CD4-positive, alpha-beta T cell treated with Interleukin-10 for 1 hour (primary cell): ENCODE data around the gene AFTPH.

Source experiments
- DNase-seq: peaks from one replicate; pipeline ENCODE4 v3.0.0-alpha.2; 2020

The AFTPH gene

DNA sequence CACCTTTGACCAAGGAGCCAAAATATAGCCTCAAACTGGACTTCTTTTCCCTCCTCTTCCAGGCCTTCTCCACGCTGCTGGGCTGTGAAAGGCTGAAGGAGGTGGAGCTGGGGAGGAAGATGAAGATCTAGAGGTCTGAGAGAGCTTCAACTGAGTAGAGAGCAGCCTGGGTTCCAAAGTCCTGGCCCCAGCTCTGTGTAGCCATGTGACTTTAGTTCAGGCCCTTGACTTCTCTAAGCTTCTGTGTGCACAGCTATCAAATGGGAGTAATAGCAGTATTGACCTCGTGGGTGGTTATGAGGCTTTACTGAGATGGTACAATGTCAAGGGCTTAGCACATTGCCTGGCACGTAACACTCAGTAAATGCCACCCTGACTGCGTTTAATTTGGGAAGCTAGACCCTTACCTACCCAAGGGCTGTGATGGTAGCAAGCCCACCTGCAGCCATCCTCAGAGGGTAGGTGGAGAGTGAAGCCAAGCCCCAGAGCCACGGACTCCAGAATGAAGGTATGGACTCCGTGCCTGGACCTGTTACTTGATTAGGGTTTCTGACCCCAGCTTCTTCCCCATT is 91.2 kb downstream of the AFTPH start:
- no peak for DNase-seq

- no peak for DNase-seq
Observed at GRCh38 chr2:64615844-64616536, 91.9 kb downstream of the AFTPH start.

- DNase-seq: no peak
Observed at GRCh38 chr2:64617631-64618151, 93.6 kb downstream of the AFTPH start.

- DNase-seq: no peak
Observed at GRCh38 chr2:64620661-64621060, 96.5 kb downstream of the AFTPH start.

DNA sequence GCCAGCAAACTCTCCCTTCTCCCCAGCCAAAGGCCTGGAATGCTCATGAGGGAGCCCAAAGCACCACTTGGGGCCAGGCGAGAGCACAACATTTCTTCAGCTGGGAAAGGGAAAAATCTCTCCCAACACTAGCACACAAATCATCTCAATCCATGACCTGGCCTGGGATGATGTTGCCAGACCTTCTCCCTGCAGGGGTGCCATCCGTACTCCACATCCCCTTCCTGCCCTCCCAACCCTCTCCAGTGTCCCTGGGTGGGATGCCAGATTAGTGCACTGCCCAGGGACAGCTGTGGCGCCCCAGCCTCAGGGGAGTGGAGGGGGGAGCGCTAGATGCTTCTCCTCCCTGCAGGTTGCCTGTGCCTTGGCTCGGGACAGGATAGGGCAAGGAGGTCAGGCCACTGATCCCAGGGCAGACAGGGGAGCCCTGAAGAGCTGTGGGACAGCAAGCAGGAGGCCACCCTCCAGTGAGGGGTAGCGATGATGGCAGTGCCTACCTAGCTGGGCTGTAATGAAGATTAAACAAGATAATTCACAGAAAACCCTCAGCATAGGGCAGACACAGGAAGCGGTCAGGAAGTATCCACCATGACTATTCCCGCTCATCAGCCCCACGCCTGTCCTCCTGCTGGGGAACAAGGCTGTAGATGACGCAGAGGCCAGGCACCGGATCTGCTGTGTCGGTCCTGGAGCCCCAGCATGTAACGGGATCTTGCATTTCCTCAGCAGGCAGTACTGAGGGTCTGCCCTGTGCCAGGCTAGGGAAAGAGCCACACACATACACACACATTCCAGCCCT is 98.5 kb downstream of the AFTPH start:
- DNase-seq: no peak

DNA sequence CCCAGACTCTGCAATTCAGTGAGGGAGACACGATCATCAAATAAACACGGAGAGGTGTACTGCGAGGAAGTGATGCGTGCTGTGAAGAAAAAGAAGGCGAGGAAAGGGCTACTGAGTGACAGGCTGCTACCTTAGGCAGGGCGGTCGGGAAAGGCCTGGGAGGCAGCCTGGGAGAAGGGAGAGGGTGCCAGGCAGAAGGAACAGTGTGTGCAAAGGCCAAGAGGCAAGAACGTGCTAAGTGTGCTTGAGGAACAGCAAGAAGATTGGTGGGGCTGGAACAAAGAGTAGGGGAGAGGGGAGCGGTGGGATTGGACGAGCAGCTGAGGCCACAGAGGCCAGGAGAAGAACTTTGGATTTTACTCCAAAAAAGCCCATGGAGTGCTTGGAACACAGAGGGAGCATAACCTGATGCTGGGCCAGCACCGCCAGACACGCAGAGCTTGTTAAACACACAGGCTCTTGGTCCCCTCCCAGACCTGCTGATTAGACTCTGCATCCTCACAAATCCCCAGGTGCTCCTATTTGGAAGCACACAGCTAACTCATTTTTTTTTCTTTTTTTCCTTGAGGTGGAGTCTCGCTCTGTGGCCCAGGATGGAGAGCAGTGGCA is 99.2 kb downstream of the AFTPH start:
- DNase-seq: no peak

DNA sequence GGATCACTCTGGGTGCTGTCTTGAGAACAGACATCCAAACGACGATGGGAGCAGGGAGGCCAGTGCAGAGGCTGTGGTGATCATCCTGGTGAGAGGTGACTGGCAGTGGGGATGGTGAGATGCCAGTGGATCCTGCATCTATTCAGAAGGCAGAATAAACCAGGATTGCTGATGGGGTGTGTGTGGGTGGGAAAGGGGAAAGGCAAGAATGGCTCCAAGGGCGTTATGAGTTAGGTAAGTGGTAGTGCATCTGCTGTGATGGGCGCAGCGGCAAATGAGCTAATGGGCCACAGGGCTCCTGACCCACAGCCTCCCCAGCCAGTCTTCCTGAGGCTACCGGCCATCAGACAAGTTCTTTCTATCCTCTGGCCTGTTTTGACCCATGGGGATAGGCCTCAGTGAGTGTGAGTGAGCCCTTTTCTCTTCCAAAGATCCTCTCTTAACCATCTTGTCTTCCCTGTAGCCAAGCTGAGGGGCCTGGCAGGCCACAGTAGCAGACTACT is 100.0 kb downstream of the AFTPH start:
- DNase-seq: no peak

- no peak for DNase-seq
Observed at GRCh38 chr2:64624862-64625261, 100.7 kb downstream of the AFTPH start.

DNA sequence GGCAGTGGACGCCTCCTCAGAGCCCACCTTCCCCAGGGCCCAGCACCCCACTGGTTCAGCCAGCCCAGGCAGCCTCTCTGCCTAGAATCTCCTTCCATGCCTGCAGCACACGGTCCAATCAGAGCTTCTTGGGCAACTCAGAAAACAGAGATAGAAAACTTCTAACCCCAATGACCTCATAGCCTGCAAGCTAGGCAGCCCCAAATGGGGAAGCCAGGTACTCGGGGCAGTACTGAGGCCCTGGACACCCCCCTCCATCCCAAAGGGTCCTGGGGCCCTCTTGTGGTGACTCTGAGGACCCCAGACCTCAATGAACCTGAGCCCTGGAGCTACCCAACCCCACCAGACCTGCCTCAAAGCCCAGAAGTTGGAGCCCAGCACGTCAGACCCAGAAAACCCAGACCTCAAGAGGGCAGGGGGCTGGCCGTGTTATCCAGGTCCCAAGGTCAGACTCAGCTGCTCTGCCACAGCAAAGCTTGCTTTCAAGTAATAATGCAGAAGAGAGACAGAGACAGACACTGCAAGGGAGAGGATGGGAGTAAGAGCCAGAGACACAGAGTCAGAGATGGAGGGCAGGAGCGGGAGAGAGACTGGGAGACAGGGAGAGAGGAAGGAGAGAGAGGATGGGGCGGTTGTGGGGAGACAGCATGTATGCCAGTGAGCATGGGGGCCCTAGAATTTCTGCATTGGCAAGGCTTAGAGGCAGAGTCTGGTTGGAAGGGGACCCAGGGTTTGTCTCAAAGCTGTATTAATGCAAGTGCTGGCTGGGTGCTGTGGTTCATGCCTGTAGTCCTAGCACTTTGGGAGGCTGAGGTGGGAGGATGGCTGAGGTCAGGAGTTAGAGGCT is 101.4 kb downstream of the AFTPH start:
- no peak for DNase-seq

DNA sequence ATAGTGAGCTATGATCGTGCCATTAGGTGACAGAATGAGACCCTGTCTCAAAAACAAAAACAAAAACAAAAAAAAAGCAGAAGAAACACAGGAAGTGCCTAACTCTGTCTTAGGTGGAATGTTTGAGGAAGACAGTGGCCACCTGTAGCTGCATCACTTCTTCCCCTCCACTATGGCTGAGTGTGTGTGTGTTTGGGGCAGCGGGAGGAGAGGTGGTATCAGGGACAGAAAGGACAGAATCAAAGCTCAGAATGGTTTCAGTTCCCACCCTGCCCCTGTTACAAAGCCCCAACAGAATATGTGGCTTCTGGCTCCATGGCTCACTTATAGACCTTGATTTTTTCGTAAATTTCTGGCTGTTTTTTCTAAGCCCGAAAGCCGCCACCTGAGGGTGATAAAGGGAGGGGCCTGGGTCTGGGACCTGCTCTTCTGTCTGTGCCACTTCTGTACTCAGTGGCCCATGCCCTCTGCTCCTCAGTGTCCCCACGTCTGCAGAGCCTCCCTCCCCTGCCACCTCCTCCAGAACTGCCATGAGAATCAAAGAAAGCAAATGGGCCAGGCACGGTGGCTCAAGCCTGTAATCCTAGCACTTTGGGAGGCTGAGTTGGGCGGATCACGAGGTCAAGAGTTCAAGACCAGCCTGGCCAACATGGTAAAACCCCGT is 102.2 kb downstream of the AFTPH start:
- no peak for DNase-seq

GRCh38 chr2:64626963-64627760 is 103.0 kb downstream of the AFTPH start:
- DNase-seq: no peak

GRCh38 chr2:64627860-64628841 is 104.0 kb downstream of the AFTPH start:
- DNase-seq: no peak

GRCh38 chr2:64629329-64629781 is 105.2 kb downstream of the AFTPH start:
- DNase-seq: no peak

- no peak for DNase-seq
Observed at GRCh38 chr2:64629875-64630274, 105.7 kb downstream of the AFTPH start.

- DNase-seq: no peak
Observed at GRCh38 chr2:64630752-64631151, 106.6 kb downstream of the AFTPH start.

DNA sequence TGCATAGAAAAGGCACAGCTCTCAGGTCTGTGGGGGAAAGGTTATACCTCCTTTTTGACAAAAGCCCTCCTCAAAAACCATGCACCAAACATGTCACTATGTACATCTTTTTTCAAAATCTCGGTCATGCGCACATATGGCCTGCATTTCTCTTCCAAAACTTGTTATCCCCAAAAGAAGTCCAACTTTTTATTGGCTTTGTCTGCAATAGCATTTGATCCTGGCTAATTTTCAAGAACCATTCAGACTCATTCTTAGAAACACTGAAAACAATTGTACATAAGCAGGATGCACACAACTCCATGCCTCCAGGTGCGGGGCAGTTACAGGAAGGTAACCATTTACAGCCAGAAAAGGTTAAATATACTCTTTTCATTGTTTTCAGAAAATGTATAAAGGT is 107.6 kb downstream of the AFTPH start:
- no peak for DNase-seq

DNA sequence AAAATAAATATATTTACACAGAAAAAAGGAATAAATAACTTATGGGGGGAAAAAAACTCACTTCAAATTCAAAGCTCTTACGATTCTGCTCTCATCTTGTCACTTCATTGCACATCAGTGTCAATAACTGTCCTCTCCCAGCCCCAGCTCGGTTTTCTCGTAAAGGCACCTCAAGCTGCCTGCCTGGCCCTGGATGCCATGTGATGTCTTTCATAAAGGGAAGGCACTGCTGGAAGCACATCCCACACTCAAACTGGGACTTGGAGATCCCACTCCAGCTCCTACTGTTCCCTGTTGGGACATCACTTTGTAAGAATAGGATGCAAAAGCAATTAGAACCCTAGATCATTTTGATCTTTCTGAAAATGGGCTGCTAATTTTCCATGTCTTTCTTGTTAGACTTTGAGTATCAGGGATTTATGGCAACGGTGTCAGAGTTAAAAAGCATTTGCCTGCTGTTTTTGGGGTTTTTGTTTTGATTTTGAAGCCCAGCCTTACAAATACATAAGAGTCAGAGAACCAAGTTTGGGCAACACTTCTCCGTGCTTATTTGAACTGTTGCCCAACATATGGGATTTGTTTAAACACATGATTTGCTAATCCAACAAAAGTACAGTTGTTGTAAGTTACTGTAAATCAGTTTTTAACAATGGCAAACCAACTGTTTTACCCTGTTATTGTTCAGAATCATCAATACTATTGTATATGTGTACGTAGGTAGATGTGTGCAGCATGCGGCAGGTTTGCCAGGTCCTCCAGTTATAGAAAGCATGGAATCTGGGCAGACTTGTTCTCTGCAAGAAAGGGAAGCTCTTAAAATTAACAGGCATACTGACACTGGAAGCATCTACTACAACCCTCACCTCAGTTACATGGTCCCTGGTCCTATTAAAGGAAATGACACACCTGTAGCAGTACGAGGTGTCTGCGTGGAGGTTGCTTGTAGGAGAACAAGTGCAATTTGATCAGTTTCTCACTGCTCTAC is 109.0 kb downstream of the AFTPH start:
- DNase-seq: no peak
